Testis (tissue), 2 donors: ENCODE measurements around the gene FYTTD1.

Experiments used
- POLR2A ChIP-seq: fragments of 450-650 bp; IDR thresholded peaks from one replicate; pipeline ENCODE4 v1.6.1; 2017; ENCODE audit warnings: antibody characterized with exemption, mild to moderate bottlenecking, moderate library complexity
- TF ChIP-seq, protein P1 (sequence below), 3 experiments: fragments of 450-650 bp in 2 of 3; fragments of 200-600 bp in 1 of 3; sonication (generic) in 1 of 3; IDR thresholded peaks; one replicate each; pipeline ENCODE4 v1.5.1; 2016 to 2019; ENCODE audit warnings: antibody characterized with exemption in 3 of 3, mild to moderate bottlenecking in 2 of 3, moderate library complexity in 1 of 3

- TF ChIP-seq, protein P1, sequence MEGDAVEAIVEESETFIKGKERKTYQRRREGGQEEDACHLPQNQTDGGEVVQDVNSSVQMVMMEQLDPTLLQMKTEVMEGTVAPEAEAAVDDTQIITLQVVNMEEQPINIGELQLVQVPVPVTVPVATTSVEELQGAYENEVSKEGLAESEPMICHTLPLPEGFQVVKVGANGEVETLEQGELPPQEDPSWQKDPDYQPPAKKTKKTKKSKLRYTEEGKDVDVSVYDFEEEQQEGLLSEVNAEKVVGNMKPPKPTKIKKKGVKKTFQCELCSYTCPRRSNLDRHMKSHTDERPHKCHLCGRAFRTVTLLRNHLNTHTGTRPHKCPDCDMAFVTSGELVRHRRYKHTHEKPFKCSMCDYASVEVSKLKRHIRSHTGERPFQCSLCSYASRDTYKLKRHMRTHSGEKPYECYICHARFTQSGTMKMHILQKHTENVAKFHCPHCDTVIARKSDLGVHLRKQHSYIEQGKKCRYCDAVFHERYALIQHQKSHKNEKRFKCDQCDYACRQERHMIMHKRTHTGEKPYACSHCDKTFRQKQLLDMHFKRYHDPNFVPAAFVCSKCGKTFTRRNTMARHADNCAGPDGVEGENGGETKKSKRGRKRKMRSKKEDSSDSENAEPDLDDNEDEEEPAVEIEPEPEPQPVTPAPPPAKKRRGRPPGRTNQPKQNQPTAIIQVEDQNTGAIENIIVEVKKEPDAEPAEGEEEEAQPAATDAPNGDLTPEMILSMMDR (IDR thresholded peaks at IDR 0.05): no peak
- no peak for TF ChIP-seq POLR2A
Measured at GRCh38 chr3:197790033-197790432, 40.4 kb downstream of the FYTTD1 start.
